Lower leg skin (tissue), 3 donors: ENCODE data around the gene MAFF.

Experiments
- POLR2A ChIP-seq, 2 donors: fragments of 450-650 bp; IDR thresholded peaks; one replicate each; pipeline ENCODE4 v1.6.1; 2016 to 2017; ENCODE audit warnings: antibody characterized with exemption in 2 of 2, mild to moderate bottlenecking in 1 of 2, moderate library complexity in 1 of 2
- TF ChIP-seq, protein P1 (sequence below), 3 donors: fragments of 450-650 bp; IDR thresholded peaks; one replicate each; pipeline ENCODE4 v1.5.1; 2016; ENCODE audit warnings: antibody characterized with exemption in 3 of 3, mild to moderate bottlenecking in 3 of 3, moderate library complexity in 2 of 3

DNA sequence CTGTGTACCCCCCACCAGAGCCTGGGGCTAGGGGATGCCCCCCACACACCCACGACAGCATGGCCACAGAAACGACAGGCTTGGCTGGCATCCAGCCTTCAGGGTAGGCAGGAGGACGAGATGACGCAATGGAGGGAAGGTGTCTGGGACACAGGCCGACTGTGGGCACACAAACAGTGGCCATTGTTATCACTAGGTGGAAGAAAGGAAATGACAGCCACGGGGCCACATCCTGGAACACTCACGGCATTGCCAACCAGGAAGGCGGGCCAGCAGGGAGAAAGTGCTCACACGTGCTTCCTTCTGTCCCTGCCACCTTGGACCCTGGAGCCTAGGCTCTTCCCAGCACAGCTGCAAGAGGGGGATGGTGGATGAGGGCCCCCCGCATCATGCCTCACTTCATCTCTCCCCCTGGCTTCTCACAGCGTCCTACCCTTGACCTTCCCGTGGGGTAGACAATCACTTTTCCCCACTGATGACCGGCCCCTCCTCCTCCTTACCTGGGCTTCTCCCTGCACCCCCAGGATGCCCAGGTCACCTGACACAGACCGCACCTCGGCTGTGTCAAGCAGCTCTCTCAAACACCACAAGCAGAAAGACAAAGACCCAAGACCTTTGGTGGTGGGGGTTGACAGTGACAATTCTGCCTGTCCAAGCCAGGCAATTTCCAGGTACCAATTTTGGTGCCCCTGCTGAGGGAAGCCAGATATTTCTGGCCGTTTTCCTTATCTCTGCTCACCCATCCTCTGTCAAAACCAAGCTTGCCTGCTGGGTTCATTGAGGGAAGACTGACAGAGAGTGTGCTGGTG is 28.8 kb upstream of the MAFF start:
- TF ChIP-seq, protein P1, sequence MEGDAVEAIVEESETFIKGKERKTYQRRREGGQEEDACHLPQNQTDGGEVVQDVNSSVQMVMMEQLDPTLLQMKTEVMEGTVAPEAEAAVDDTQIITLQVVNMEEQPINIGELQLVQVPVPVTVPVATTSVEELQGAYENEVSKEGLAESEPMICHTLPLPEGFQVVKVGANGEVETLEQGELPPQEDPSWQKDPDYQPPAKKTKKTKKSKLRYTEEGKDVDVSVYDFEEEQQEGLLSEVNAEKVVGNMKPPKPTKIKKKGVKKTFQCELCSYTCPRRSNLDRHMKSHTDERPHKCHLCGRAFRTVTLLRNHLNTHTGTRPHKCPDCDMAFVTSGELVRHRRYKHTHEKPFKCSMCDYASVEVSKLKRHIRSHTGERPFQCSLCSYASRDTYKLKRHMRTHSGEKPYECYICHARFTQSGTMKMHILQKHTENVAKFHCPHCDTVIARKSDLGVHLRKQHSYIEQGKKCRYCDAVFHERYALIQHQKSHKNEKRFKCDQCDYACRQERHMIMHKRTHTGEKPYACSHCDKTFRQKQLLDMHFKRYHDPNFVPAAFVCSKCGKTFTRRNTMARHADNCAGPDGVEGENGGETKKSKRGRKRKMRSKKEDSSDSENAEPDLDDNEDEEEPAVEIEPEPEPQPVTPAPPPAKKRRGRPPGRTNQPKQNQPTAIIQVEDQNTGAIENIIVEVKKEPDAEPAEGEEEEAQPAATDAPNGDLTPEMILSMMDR (IDR thresholded peaks at IDR 0.05), result no peak
- no peak for TF ChIP-seq POLR2A (IDR thresholded peaks at IDR 0.05)
